ENCODE results near the gene PRDM10. TPM values are rescaled to one million over a fixed set of nuclear protein-coding genes. Genes with fewer than 3 reads are reported as not detected.

The PRDM10 gene
- total RNA-seq, 1 experiment from 2014 or later: 7.7 TPM

GRCh38 chr11:129895126-129896041 lies 107.3 kb downstream of the PRDM10 start, which contains the start of gene NFRKB:
Gene NFRKB, minus strand, starts transcription at chr11:129895578. Its CDS starts 2,729 bp downstream, at chr11:129892849.
- Histone ChIP-seq H3K27me3 (ENCODE audit: insufficient read depth, low read length) (no peaks in the 10 kb centered on the region), H2AFZ (ENCODE audit: low read length) (peak within 1 kb of the TSS; percentile 35), H2BK120ac (ENCODE audit: low read depth, low read length, poor library complexity, severe bottlenecking) (no peak within 1 kb of the TSS), H4K8ac (replicated peaks; ENCODE audit: insufficient read length, low read depth, low read length) (no peak within 1 kb of the TSS), H4K20me1 (ENCODE audit: control insufficient read depth, insufficient read depth, insufficient read length) (no peaks in the 10 kb centered on the region), H3K79me1 (ENCODE audit: insufficient read depth, low read depth, low read length, poor library complexity, severe bottlenecking) (peaks cover 8% of the 10 kb centered on the region), H4K91ac (ENCODE audit: insufficient read length, low read depth, low read length) (no peak within 1 kb of the TSS), H3K9ac (ENCODE audit: extremely low read depth, insufficient read length, low read length) (peak within 1 kb of the TSS; percentile 64), H2AK5ac (ENCODE audit: insufficient read length, low read length) (no peak within 1 kb of the TSS), H3K4me2 (ENCODE audit: insufficient read depth, insufficient read length, low read length) (peak within 1 kb of the TSS; percentile 74), H3K9me3 (ENCODE audit: control insufficient read depth, low read depth, low read length) (no peaks in the 10 kb centered on the region), H3K14ac (ENCODE audit: insufficient read depth, low read length) (peak within 1 kb of the TSS; percentile 85), H2BK20ac (ENCODE audit: low read depth, low read length, poor library complexity, severe bottlenecking) (no peak within 1 kb of the TSS), H2BK5ac (ENCODE audit: insufficient read length, low read length) (no peak within 1 kb of the TSS), H3K23ac (ENCODE audit: insufficient read length, low read depth, low read length) (no peak within 1 kb of the TSS), H3K56ac (ENCODE audit: insufficient read length, low read depth, low read length) (no peak within 1 kb of the TSS), H2BK12ac (ENCODE audit: insufficient read length, low read depth, low read length) (no peak within 1 kb of the TSS), H3K4me1 (ENCODE audit: insufficient read depth, low read length) (no peaks in the 10 kb centered on the region), H3K27ac (ENCODE audit: insufficient read length, low read depth, low read length) (peak within 1 kb of the TSS; percentile 11), H2BK15ac (ENCODE audit: low read depth, low read length) (no peak within 1 kb of the TSS), H3K79me2 (ENCODE audit: insufficient read depth, low read length) (peaks cover 8% of the 10 kb centered on the region; the same call in 1 of the 2 replicates), H3K4ac (ENCODE audit: low read depth, low read length) (no peak within 1 kb of the TSS), H3T11ph (ENCODE audit: low read length) (no peak within 1 kb of the TSS), H4K5ac (ENCODE audit: insufficient read length, low read depth, low read length) (no peak within 1 kb of the TSS), H3K23me2 (ENCODE audit: insufficient read length, low read depth, low read length, poor library complexity, severe bottlenecking) (peaks cover 4% of the 10 kb centered on the region), H3K18ac (ENCODE audit: insufficient read length, low read depth, low read length) (peak within 1 kb of the TSS; percentile 75)
- no peaks in the 10 kb centered on the region for H3K27me3 Mint-ChIP-seq (ENCODE audit: low read depth)
- H3K4me1 Mint-ChIP-seq: peaks cover 21% of the 10 kb centered on the region in 2 experiments
- peaks cover 0 to 4% of the 10 kb centered on the region in 2 experiments; a peak in 1 of 5 replicates for H3K9me3 Mint-ChIP-seq
- no CpG with 5 or more reads among the region's 77 CpGs for WGBS (ENCODE audit: extremely low coverage, insufficient read length, low lambda C conversion rate)
- peaks cover 19 to 48% (median 39%) of the 10 kb centered on the region in 3 experiments for H3K36me3 Mint-ChIP-seq (ENCODE audit: insufficient read depth in 1 of 3, low read depth in 3 of 3)
- peak within 1 kb of the TSS; percentile 92 to 94 for H3K4me3 Mint-ChIP-seq
- DNase-seq: peak; percentile 95
- TF ChIP-seq CTCF (conservative IDR thresholded peaks at IDR 0.05): no peak
- peak within 1 kb of the TSS; percentile 89 to 97 (median 93) for H3K27ac Mint-ChIP-seq

Measured in H9 (cell line).